Measurements from ENCODE around the gene NINJ1.

NINJ1 gene

GRCh38 chr9:93097511-93098201 is 36.4 kb downstream of the NINJ1 start:
- TF ChIP-seq SIN3A (IDR thresholded peaks at IDR 0.05; ENCODE audit: borderline replicate concordance, insufficient read depth, low read length) (no peak), FOXP2 (optimal IDR thresholded peaks at IDR 0.05; ENCODE audit: borderline replicate concordance, extremely low read depth, extremely low read length, insufficient read depth) (no peak), TAF1 (IDR thresholded peaks at IDR 0.05; ENCODE audit: borderline replicate concordance, insufficient read depth, low read length) (no peak), REST (IDR thresholded peaks at IDR 0.05; ENCODE audit: insufficient read depth in 1 of 2, low read depth in 2 of 2, low read length in 2 of 2) (no peak), POLR2AphosphoS5 (IDR thresholded peaks at IDR 0.05; ENCODE audit: low read depth, low read length) (no peak)

GRCh38 chr9:93096811-93097382 is 37.2 kb downstream of the NINJ1 start:
- TF ChIP-seq REST (IDR thresholded peaks at IDR 0.05; ENCODE audit: insufficient read depth in 1 of 2, low read depth in 2 of 2, low read length in 2 of 2) (no peak), SIN3A (IDR thresholded peaks at IDR 0.05; ENCODE audit: borderline replicate concordance, insufficient read depth, low read length) (no peak), POLR2AphosphoS5 (IDR thresholded peaks at IDR 0.05; ENCODE audit: low read depth, low read length) (no peak), TAF1 (IDR thresholded peaks at IDR 0.05; ENCODE audit: borderline replicate concordance, insufficient read depth, low read length) (no peak), FOXP2 (optimal IDR thresholded peaks at IDR 0.05; ENCODE audit: borderline replicate concordance, extremely low read depth, extremely low read length, insufficient read depth) (no peak)

GRCh38 chr9:93096131-93096802 is 37.8 kb downstream of the NINJ1 start, which contains the start of gene CARD19:
Gene CARD19 (plus strand): TSS chr9:93096217. CDS start chr9:93096346, 129 bp downstream.
- TF ChIP-seq SIN3A (IDR thresholded peaks at IDR 0.05; ENCODE audit: borderline replicate concordance, insufficient read depth, low read length) (no peak), POLR2AphosphoS5 (IDR thresholded peaks at IDR 0.05; ENCODE audit: low read depth, low read length) (0 out of 2 replicates have a peak, but pooled peaks have one; percentile 22), TAF1 (IDR thresholded peaks at IDR 0.05; ENCODE audit: borderline replicate concordance, insufficient read depth, low read length) (0 out of 2 replicates have a peak, but pooled peaks have one; percentile 40)

DNA sequence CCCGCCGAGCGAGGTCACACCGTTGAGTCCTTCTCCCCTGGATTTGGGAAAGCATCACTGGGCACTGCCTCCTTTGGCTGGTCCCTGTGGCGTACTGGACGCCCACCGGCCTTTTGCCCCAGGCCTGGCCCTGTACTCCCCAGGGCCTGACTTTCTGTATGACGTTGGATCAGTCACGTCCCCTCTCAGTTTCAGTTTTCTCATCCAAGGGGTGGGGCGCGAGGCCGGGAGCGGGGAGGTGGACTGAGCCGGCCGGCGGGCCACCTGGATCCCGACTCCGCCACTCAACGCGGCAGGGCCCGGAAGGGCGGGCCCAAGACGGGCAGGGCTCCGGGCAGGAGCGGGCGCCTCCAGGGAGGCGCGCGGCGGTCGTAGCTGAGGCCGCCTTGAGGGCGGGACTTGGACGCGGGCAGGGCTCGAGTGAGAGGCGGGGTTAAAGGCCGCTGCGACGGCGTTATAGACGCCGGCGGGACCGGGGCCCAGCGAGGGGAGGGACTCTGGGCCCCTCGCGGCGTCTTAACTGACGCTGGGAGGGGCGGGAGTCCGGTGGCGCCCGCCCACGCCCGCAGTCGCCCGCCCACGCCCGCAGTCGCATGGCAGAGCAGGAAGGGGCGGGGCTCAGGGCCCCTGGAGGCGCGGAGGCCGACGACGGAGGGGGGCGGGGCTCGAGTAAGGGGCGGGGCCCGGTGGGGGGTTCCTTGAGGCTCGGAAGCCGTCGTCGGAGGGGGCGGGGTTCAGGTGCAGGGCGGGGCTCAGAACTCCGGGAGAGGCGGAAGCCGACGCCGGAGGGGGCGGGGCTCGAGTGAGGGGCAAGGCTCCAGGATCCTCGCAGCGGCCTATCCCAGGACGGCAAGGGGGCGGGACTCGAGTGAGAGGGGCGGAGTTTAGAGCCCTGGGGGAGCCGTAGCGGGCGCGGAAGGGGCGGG is 38.6 kb downstream of the NINJ1 start:
- no peak for TF ChIP-seq SIN3A (IDR thresholded peaks at IDR 0.05; ENCODE audit: borderline replicate concordance, insufficient read depth, low read length)
- TF ChIP-seq FOXP2 (optimal IDR thresholded peaks at IDR 0.05; ENCODE audit: borderline replicate concordance, extremely low read depth, extremely low read length, insufficient read depth) = no peak
- peak; percentile 40; the same call in 1 of the 2 replicates for TF ChIP-seq POLR2AphosphoS5 (IDR thresholded peaks at IDR 0.05; ENCODE audit: low read depth, low read length)
- peak; percentile 67; the same call in 1 of the 2 replicates for TF ChIP-seq TAF1 (IDR thresholded peaks at IDR 0.05; ENCODE audit: borderline replicate concordance, insufficient read depth, low read length)

DNA sequence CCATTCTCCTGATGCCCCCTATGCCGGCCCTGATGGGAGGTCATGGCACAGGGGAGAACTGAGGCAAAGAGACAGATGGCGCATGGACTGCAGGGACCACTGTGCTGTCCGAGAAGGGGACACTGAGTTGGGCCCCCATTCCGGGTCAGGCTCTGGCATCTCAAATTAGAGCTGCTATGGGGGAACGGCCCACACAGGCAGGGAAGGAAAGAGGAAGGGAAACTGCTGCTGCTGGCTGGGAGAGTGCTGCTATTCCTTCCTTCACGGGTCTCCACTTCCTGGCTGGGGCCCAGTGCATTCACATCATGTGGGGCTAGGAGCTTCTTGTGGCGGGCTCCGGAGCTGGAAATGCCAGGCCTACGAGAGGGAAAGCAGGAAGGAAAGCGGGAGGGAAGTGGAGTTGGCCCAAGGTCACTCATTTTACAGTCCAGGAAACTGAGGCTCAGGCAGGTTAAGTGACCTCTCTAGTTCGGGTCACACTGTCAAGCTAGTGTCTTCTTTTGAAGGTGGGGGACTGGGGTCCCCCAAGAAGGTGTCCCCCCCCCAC is 39.3 kb downstream of the NINJ1 start:
- TF ChIP-seq REST (IDR thresholded peaks at IDR 0.05; ENCODE audit: insufficient read depth in 1 of 2, low read depth in 2 of 2, low read length in 2 of 2) (no peak), TAF1 (IDR thresholded peaks at IDR 0.05; ENCODE audit: borderline replicate concordance, insufficient read depth, low read length) (no peak), FOXP2 (optimal IDR thresholded peaks at IDR 0.05; ENCODE audit: borderline replicate concordance, extremely low read depth, extremely low read length, insufficient read depth) (no peak), SIN3A (IDR thresholded peaks at IDR 0.05; ENCODE audit: borderline replicate concordance, insufficient read depth, low read length) (no peak), POLR2AphosphoS5 (IDR thresholded peaks at IDR 0.05; ENCODE audit: low read depth, low read length) (no peak)
